H9 (cell line): Measurements from ENCODE around the gene PSMB5. TPM values are rescaled to one million over a fixed set of nuclear protein-coding genes. Genes with fewer than 3 reads are reported as not detected.

Experiments used
- DNase-seq: peaks from one replicate; pipeline ENCODE4 v3.0.0-alpha.2; 2017
- H2AFZ ChIP-seq: one replicate; pipeline ENCODE4 v1.6.1; 2013; ENCODE audit warnings: mild to moderate bottlenecking, low read length, control low read depth, moderate library complexity
- H2AK5ac ChIP-seq: 2 replicates; pipeline ENCODE4 v1.6.1; 2013; ENCODE audit warnings: low read length, control low read depth, mixed read lengths; ENCODE audit not compliant: insufficient read length
- H2BK120ac ChIP-seq: one replicate; pipeline ENCODE4 v1.6.1; 2013; ENCODE audit warnings: low read depth, mild to moderate bottlenecking, low read length, control low read depth, inconsistent platforms; ENCODE audit not compliant: poor library complexity, severe bottlenecking
- H2BK12ac ChIP-seq: 2 replicates; pipeline ENCODE4 v1.6.1; 2013; ENCODE audit warnings: low read length, control low read depth, mixed read lengths, low read depth; ENCODE audit not compliant: insufficient read length
- H2BK15ac ChIP-seq: 2 replicates; pipeline ENCODE4 v1.6.1; 2013; ENCODE audit warnings: low read depth, low read length, control low read depth
- H2BK20ac ChIP-seq: one replicate; pipeline ENCODE4 v1.6.1; 2013; ENCODE audit warnings: low read depth, mild to moderate bottlenecking, low read length, control low read depth, inconsistent platforms; ENCODE audit not compliant: poor library complexity, severe bottlenecking
- H2BK5ac ChIP-seq: 2 replicates; pipeline ENCODE4 v1.6.1; 2013; ENCODE audit warnings: low read length, control low read depth, mixed read lengths; ENCODE audit not compliant: insufficient read length
- H3K14ac ChIP-seq: 2 replicates; pipeline ENCODE4 v1.6.1; 2013; ENCODE audit warnings: low read length, control low read depth; ENCODE audit not compliant: insufficient read depth
- H3K18ac ChIP-seq: 2 replicates; pipeline ENCODE4 v1.6.1; 2013; ENCODE audit warnings: low read depth, mild to moderate bottlenecking, mixed read lengths, low read length, control low read depth; ENCODE audit not compliant: insufficient read length
- H3K23ac ChIP-seq: 2 replicates; pipeline ENCODE4 v1.6.1; 2013; ENCODE audit warnings: low read length, control low read depth, mixed read lengths, low read depth; ENCODE audit not compliant: insufficient read length
- H3K23me2 ChIP-seq: 2 replicates; pipeline ENCODE4 v1.6.1; 2013; ENCODE audit warnings: low read depth, mild to moderate bottlenecking, mixed read lengths, low read length, control low read depth; ENCODE audit not compliant: insufficient read length, poor library complexity, severe bottlenecking
- H3K27ac ChIP-seq: 2 replicates; pipeline ENCODE4 v1.5.1; 2013; ENCODE audit warnings: low read length, control low read depth, mixed read lengths, low read depth; ENCODE audit not compliant: insufficient read length
- H3K27me3 ChIP-seq: 2 replicates; pipeline ENCODE4 v1.6.1; 2013; ENCODE audit warnings: low read length, control low read depth, inconsistent platforms; ENCODE audit not compliant: insufficient read depth
- H3K4ac ChIP-seq: 2 replicates; pipeline ENCODE4 v1.6.1; 2013; ENCODE audit warnings: low read depth, mild to moderate bottlenecking, control low read depth, inconsistent platforms, low read length, moderate library complexity
- H3K4me1 ChIP-seq: 2 replicates; pipeline ENCODE4 v1.6.1; 2013; ENCODE audit warnings: low read length, control low read depth, inconsistent platforms; ENCODE audit not compliant: insufficient read depth
- H3K4me2 ChIP-seq: 2 replicates; pipeline ENCODE4 v1.6.1; 2013; ENCODE audit warnings: low read length, control low read depth, mixed read lengths; ENCODE audit not compliant: insufficient read length, insufficient read depth
- H3K56ac ChIP-seq: 2 replicates; pipeline ENCODE4 v1.6.1; 2013; ENCODE audit warnings: low read depth, mild to moderate bottlenecking, mixed read lengths, low read length, control low read depth; ENCODE audit not compliant: insufficient read length
- H3K79me1 ChIP-seq: 2 replicates; pipeline ENCODE4 v1.6.1; 2013; ENCODE audit warnings: low read depth, mild to moderate bottlenecking, moderate library complexity, low read length, control low read depth, inconsistent platforms; ENCODE audit not compliant: insufficient read depth, poor library complexity, severe bottlenecking
- H3K79me2 ChIP-seq: 2 replicates; pipeline ENCODE4 v1.6.1; 2013; ENCODE audit warnings: low read length, control low read depth, inconsistent platforms; ENCODE audit not compliant: insufficient read depth
- H3K9ac ChIP-seq: 2 replicates; pipeline ENCODE4 v1.6.1; 2013; ENCODE audit warnings: low read length, control low read depth, mixed read lengths; ENCODE audit not compliant: insufficient read length; ENCODE audit errors: extremely low read depth
- H3K9me3 ChIP-seq: one replicate; pipeline ENCODE4 v1.6.1; 2013; ENCODE audit warnings: low read depth, low read length, inconsistent platforms; ENCODE audit not compliant: control insufficient read depth
- H3T11ph ChIP-seq: one replicate; pipeline ENCODE4 v1.6.1; 2013; ENCODE audit warnings: mild to moderate bottlenecking, low read length, control low read depth, inconsistent platforms
- H4K20me1 ChIP-seq: one replicate; pipeline ENCODE4 v1.6.1; 2013; ENCODE audit not compliant: control insufficient read depth, insufficient read length, insufficient read depth
- H4K5ac ChIP-seq: 2 replicates; pipeline ENCODE4 v1.6.1; 2013; ENCODE audit warnings: low read depth, mild to moderate bottlenecking, mixed read lengths, low read length, control low read depth; ENCODE audit not compliant: insufficient read length
- H4K8ac ChIP-seq: replicated peaks from 2 replicates; pipeline ENCODE4 v1.6.1; 2013; ENCODE audit warnings: low read length, control low read depth, mixed read lengths, low read depth; ENCODE audit not compliant: insufficient read length
- H4K91ac ChIP-seq: 2 replicates; pipeline ENCODE4 v1.6.1; 2013; ENCODE audit warnings: low read depth, mild to moderate bottlenecking, moderate library complexity, mixed read lengths, low read length, control low read depth; ENCODE audit not compliant: insufficient read length
- H3K27ac Mint-ChIP-seq, 3 experiments: 2 replicates in 2 of 3; 3 replicates in 1 of 3; pipeline ENCODE4 v1.8.0; 2020 to 2021; ENCODE audit warnings: mixed read lengths in 3 of 3, mild to moderate bottlenecking in 1 of 3, moderate library complexity in 1 of 3
- H3K27me3 Mint-ChIP-seq: 2 replicates; pipeline ENCODE4 v1.8.0; 2021; ENCODE audit warnings: low read depth, mild to moderate bottlenecking, moderate library complexity, mixed read lengths
- H3K36me3 Mint-ChIP-seq, 3 experiments: 2 replicates in 2 of 3; 3 replicates in 1 of 3; pipeline ENCODE4 v1.8.0; 2020 to 2021; ENCODE audit warnings: low read depth in 3 of 3, mixed read lengths in 3 of 3; ENCODE audit not compliant: insufficient read depth in 1 of 3
- H3K4me1 Mint-ChIP-seq, 2 experiments: 2 replicates each; pipeline ENCODE4 v1.8.0; 2020; ENCODE audit warnings: mixed read lengths in 2 of 2
- H3K4me3 Mint-ChIP-seq, 2 experiments: 2 replicates in 1 of 2; 3 replicates in 1 of 2; pipeline ENCODE4 v1.8.0; 2020 to 2021; ENCODE audit warnings: mild to moderate bottlenecking in 2 of 2, mixed read lengths in 2 of 2, moderate library complexity in 1 of 2
- H3K9me3 Mint-ChIP-seq, 2 experiments: 2 replicates in 1 of 2; 3 replicates in 1 of 2; pipeline ENCODE4 v1.8.0; 2020; ENCODE audit warnings: mild to moderate bottlenecking in 2 of 2, mixed read lengths in 2 of 2, moderate library complexity in 1 of 2
- CTCF ChIP-seq: fragments of 200-600 bp; sonication (generic); conservative IDR thresholded peaks from 3 replicates; pipeline ENCODE4 v1.8.0; 2021; ENCODE audit warnings: antibody characterized with exemption, mild to moderate bottlenecking
- WGBS: extraction: QIAGEN DNeasy Blood & Tissue Kit; methylation state at CpG from one replicate; pipeline ENCODE4 v1.1.7; 2013; ENCODE audit warnings: missing lambda C conversion rate, low lambda C conversion rate, mixed read lengths; ENCODE audit not compliant: insufficient read length; ENCODE audit errors: extremely low coverage; 5-methylcytosine and 5-hydroxymethylcytosine counted together
- total RNA-seq: library from RNA; stranded (reverse); gene quantifications from 2 replicates; pipeline ENCODE4 v1.2.1, GENCODE V29; 2021

The PSMB5 gene
- total RNA-seq, 1 experiment from 2014 or later: 252 TPM

- no peak overlapping the region for H2BK20ac ChIP-seq
- H3K27me3 Mint-ChIP-seq: no peaks in the 10 kb centered on the region
Observed at GRCh38 chr14:22998329-22999012, 36.2 kb downstream of the PSMB5 start.

More at GRCh38 chr14:22998329-22999012, 36.2 kb downstream of the PSMB5 start:
- Histone ChIP-seq H4K8ac (no peak overlapping the region), H3K23me2 (no peaks in the 10 kb centered on the region), H3T11ph (no peak overlapping the region), H3K4me2 (no peak overlapping the region), H3K18ac (no peak overlapping the region), H2BK12ac (no peak overlapping the region), H3K27me3 (no peaks in the 10 kb centered on the region), H2BK15ac (no peak overlapping the region), H3K4ac (no peak overlapping the region), H3K14ac (no peak overlapping the region; the same call in 1 of the 2 replicates), H4K91ac (no peak overlapping the region), H2AK5ac (no peak overlapping the region), H3K27ac (no peak overlapping the region), H2BK120ac (no peak overlapping the region), H3K79me2 (no peaks in the 10 kb centered on the region), H3K56ac (no peak overlapping the region), H3K4me1 (peaks cover 5% of the 10 kb centered on the region; the same call in 1 of the 2 replicates), H3K23ac (no peak overlapping the region), H3K9me3 (no peaks in the 10 kb centered on the region), H2AFZ (no peak overlapping the region), H4K5ac (no peak overlapping the region), H4K20me1 (no peaks in the 10 kb centered on the region), H3K79me1 (no peaks in the 10 kb centered on the region), H3K9ac (no peak overlapping the region), H2BK5ac (no peak overlapping the region)
- no peak overlapping the region for H3K27ac Mint-ChIP-seq
- H3K4me3 Mint-ChIP-seq: no peak overlapping the region
- H3K9me3 Mint-ChIP-seq: no peaks in the 10 kb centered on the region
- TF ChIP-seq CTCF: no peak
- DNase-seq: no peak
- H3K4me1 Mint-ChIP-seq: peaks cover 7 to 8% of the 10 kb centered on the region in 2 experiments
- WGBS: no CpG with 5 or more reads among the region's 16 CpGs
- no peaks in the 10 kb centered on the region for H3K36me3 Mint-ChIP-seq
